GM19395 (cell line): ENCODE results near the gene NT5C3B.
"Not testable (repeated sequence)": the region's sequence is repeated elsewhere in the genome, so short reads cannot be mapped to it uniquely, and the experiment has no call there.

Experiments
- ATAC-seq: cut with Tn5 transposase; IDR thresholded peaks from one replicate; pipeline ENCODE4 v1.9.1; 2021; ENCODE audit warnings: mild to moderate bottlenecking, moderate library complexity; ENCODE audit not compliant: unreplicated experiment

NT5C3B gene

GRCh38 chr17:41835800-41836549 lies at the start of gene NT5C3B:
Gene NT5C3B (minus strand): TSS chr17:41836232. CDS start chr17:41836193, 39 bp downstream.
- ATAC-seq, result peak; percentile 60

- no peak for ATAC-seq
Observed at GRCh38 chr17:41885733-41886132, 49.7 kb upstream of the NT5C3B start.

- ATAC-seq, result no peak
Observed at GRCh38 chr17:41882756-41883155, 46.7 kb upstream of the NT5C3B start.

GRCh38 chr17:41880130-41880529 lies 44.1 kb upstream of the NT5C3B start:
- ATAC-seq, result no peak

- ATAC-seq, result not testable (repeated sequence)
Observed at GRCh38 chr17:41874293-41874670, 38.2 kb upstream of the NT5C3B start.

GRCh38 chr17:41873559-41874292 lies 37.7 kb upstream of the NT5C3B start:
- no peak for ATAC-seq

- ATAC-seq, result no peak
Observed at GRCh38 chr17:41871789-41872188, 35.8 kb upstream of the NT5C3B start.

- ATAC-seq, result no peak
Observed at GRCh38 chr17:41870627-41871026, 34.6 kb upstream of the NT5C3B start.

GRCh38 chr17:41870097-41870496 lies 34.1 kb upstream of the NT5C3B start:
- ATAC-seq, result no peak

GRCh38 chr17:41869426-41869825 lies 33.4 kb upstream of the NT5C3B start:
- ATAC-seq, result no peak

GRCh38 chr17:41868568-41868967 lies 32.5 kb upstream of the NT5C3B start:
- no peak for ATAC-seq

- peak; percentile 6 for ATAC-seq
Observed at GRCh38 chr17:41865596-41865893, 29.5 kb upstream of the NT5C3B start.

GRCh38 chr17:41864836-41865595 lies 29.0 kb upstream of the NT5C3B start, which contains the start of gene KLHL11:
Gene KLHL11 (minus strand): TSS chr17:41865423. CDS start chr17:41865370, 53 bp downstream.
- peak; percentile 84 for ATAC-seq

GRCh38 chr17:41864498-41864835 lies 28.4 kb upstream of the NT5C3B start:
- no peak for ATAC-seq

GRCh38 chr17:41863074-41863848 lies 27.2 kb upstream of the NT5C3B start:
- ATAC-seq, result no peak

- ATAC-seq, result no peak
Observed at GRCh38 chr17:41860254-41860931, 24.4 kb upstream of the NT5C3B start.

GRCh38 chr17:41851382-41851781 lies 15.3 kb upstream of the NT5C3B start:
- ATAC-seq, result not testable (repeated sequence)

GRCh38 chr17:41849251-41849990 lies 13.4 kb upstream of the NT5C3B start:
- no peak for ATAC-seq

GRCh38 chr17:41848788-41849187 lies 12.8 kb upstream of the NT5C3B start:
- no peak for ATAC-seq

- ATAC-seq, result no peak
Observed at GRCh38 chr17:41844971-41845370, 8.9 kb upstream of the NT5C3B start.
